Hematopoietic multipotent progenitor cell (in vitro differentiated cells): ENCODE measurements around the gene SLC22A23. TPM values are rescaled to one million over a fixed set of nuclear protein-coding genes. Genes with fewer than 3 reads are reported as not detected.

ENCODE experiments used
- DNase-seq, 3 donors: peaks; one replicate each; pipeline ENCODE4 v3.0.0-alpha.2; 2011 to 2015; ENCODE audit warnings: low read depth in 2 of 3, low spot score in 2 of 3
- total RNA-seq: library from RNA; depleted of rRNA; stranded (reverse); fragments of >200 nt; gene quantifications from one replicate; pipeline ENCODE4 v1.2.3, GENCODE V29; 2012

Gene SLC22A23
- total RNA-seq, 1 donor = 0.81 TPM

DNA sequence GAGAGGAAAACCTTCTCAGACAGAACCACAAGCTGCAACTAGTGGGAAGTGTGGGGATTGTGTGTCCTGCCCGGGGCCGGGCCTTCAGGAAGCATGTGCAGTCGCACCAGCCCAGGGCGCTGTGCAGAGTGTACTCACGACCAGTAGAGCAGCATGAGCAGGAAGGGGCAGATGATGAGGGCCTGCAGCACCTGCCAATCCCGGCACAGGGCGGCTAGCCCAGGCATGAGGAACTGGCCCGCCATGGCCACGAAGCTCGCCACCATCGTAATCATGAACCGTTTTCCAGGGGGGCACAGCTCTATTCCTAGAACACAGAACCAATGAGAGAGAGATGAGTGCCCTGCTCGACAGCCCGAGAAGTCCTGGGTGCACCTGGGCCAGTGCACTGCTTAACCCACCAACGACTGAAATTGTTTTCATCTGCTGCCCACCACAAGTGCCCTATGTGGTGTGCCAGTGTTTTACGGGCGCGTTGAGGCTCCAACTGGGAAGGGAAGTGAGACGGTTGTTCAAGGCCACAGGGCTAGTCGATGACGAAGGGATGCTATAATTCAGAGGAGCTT, 133.1 kb downstream of the SLC22A23 start:
- no peak for DNase-seq

DNA sequence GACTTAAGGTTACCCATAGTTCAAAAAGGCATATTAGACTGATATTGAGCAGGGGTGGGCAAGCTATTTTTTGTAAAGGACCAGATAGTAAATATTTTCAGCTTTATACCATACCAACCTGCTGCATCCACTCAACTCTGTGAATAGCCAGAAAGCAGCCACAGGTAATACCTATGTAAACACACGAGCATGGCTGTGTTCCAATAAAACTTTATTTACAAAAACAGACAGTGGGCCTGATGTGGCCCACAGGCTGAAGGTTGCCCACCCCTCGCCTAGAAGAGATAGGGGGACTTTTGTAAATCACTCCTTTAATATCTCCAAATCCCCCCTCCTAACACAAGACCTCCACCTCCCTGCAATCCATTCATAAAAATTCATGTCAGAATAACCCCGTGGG, 133.7 kb downstream of the SLC22A23 start:
- DNase-seq = no peak

DNA sequence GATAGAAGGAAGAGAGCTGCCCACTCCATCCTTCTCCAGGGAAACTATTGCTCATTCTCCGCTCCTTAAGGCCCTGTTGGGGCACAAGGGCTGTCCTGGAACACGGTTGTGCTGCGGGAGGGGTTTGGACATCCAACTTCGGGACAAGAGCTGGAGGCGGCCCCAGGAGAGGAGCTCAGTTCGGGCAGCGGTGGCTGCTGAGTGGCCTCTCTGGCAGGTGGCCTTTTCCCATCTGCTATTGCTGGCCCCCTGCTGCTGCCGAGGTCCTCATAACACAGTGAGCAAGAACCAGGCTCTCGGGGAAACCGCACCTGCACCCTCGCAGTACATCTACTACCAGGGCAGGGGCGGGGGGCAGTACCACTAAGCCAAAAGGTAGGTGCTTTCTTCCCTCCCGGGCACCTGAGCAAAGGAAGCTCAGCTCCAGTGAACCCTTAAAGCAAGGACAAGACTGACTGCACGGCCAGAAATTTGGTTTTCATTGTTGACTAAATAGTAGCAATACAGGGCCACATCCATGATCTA, 134.4 kb downstream of the SLC22A23 start:
- no peak for DNase-seq

DNA sequence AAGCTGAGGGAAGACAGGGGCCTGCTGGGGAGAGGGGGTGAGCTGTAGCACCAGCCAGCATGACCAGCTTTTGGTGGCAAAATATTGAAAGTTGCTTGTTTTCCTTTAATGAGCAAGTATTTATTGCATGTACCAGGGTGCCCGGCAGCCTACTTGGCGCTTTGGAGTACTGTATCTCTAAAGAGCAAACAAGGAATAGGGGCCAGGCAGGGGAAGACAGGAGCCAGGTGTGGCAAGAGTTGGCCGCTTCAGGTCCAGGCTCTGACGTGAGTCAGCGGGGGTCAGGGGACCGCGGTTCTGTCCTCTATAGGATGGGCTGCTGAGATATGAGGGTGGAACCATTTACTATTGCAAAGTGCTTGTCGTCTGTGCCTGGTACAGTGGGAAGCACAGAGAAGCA, 135.0 kb downstream of the SLC22A23 start:
- DNase-seq = no peak

DNA sequence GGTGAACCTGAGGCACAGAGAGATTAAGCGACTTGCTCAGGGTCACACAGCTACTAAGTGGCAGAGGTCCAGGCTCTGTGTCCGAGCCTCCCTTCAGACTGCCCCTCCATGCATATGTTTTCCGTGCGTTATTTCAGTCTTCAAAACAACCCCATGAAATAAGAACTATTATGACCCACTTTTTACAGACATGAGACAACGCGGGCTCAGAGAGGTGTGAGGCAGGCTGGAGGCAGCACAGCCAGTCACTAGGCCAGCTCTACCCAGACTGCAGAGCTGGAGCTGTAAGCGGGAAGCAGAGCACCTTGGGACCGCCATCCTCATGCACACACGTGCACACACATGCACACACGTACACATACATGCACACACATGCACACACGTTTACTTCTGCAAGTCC, 135.8 kb downstream of the SLC22A23 start:
- no peak for DNase-seq

DNA sequence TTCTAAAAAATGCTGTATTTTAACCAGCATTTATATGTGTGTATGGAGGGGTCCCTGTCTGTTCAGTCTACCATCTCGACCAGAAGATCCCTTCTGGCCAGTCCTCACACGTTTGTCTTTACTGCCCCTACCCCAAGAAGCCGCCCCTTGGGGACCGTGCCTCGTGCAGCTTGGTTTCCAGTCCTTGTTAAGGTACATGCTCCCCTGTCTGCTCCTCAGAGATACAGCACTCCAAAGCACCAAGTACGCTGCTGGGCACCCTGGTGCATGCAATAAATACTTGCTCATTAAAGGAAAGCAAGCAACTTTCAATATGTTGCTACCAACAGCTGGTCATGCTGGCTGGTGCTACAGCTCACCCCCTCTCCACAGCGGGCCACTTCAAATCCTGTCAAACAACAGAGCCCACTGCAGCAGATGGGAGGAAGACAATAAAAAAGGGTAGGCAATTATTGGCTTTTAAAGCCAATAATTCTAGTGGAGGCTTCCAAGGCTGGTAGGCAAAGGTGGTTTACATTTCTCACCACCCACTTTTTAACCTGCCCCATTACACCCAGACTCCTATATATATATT, 136.5 kb downstream of the SLC22A23 start:
- DNase-seq = no peak

DNA sequence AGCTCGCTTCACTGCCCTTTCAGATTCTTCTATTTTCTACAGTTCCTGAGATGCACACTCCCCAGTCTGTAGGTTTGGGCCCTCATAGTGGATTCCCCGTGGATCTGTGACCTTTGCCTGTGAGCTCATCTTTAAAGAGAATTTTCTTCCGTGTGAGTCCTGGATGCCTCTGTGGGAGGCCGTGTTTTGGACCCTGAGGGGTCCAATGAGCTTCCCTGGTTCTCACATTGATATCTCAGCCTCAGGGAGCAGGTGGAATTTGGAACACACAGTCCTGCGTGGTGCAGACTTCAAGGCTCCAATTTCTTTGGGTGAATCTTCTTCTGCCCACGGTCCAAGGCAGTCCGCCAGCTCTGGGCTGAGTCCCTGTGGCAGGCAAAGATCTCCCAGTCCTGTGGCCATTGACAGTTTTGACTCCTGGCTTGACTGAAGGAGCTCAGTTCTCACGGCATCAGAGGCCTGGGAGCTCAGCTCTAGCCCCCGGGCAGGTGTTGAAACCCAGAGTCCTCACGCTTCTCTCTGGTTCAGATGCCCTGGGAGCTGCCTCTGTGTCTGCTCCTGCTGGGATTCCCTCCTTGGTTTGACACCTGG, 137.1 kb downstream of the SLC22A23 start:
- DNase-seq = no peak

DNA sequence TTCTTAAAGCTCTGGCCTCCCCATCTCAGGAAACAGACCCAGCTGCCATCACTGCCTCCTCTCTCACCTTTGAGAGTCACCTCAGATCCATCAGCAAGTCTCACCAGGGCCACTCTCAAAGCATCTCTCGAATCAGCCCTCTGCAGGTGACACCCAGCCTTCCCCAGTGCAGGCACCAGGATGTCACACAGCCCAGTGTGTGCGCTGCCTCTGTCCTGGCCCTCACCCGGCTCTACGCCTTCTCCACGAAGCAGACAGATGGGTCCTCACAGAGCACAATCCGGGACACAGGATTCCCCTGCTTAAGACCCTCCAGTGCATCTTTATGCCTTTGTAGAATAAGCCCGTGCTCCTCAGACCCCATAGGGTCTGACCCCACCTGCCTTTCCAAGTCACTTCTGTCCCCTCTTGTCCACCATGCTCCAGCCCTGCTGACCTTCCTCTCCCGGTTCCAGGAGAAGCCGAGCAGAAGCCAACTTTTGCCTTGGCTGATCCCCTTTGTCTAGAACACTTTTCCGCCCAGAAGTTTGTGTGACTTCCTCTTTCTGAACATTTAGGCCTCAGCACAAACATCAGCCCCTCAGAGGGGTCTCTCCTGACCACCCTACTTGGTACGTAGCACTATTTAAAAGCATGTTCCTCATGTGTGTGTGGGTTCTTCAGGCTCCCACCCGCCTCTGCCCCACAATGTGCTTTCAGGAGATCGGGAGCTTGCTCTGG, 137.9 kb downstream of the SLC22A23 start:
- DNase-seq = no peak

DNA sequence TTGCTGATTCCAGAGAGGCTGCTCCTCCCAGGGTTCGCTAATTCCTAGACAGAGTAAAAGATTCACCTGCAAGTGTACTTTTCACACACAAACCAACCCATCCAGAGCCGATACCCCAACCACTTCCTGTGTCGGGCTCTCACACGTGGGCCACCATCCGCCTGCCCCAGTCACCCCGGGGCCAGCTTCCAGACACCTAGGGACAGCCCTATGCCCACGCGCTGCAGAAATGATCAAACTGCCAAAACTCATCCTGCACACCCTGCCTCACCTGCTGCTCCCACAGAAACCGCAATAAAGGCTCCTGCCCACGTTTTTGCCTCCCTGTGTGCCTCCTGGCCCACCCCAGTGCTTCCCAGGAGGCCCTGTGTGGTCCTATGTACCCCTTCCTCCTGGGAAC, 138.6 kb downstream of the SLC22A23 start:
- no peak for DNase-seq

DNA sequence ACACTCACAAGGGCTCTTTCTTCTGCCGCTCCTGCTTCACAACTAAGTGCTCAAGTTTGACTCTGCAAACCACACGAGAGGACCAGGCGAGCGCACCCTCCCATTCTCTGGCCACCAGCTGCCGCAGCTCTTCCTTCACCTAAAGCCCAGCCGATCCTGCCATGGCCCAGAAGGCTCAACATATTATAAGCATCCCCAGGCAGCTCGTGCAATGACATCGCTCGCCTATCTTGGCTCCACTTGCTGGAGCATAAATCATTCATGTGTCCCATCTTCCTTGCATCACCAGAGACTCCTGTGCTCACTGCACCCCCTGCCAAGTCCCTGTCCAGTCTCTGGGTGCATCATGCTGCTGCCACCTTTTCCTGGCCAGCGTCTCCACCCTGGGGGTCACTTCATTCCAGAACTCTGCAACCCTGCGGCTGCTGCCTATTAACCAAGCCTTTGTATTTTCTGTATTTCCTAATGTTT, 139.1 kb downstream of the SLC22A23 start:
- DNase-seq = no peak

DNA sequence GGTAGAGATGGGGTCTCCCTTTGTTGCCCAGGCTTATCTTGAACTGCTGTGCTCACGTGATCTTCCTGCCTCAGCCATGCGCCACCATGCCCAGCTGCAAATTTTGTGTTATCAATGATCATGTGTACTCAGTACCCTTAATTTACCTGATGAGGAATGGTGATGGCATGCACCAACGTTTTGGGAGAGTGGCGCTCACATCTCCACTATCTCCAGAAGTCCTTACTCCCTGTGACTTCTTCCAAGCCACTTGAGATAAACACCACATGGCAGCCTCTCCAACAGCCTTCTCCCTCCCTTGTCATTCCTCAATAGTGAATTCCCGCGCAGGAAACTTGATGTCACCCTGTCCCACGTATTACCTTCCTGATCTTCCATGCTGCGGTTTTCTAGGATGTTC, 140.0 kb downstream of the SLC22A23 start:
- DNase-seq = no peak

DNA sequence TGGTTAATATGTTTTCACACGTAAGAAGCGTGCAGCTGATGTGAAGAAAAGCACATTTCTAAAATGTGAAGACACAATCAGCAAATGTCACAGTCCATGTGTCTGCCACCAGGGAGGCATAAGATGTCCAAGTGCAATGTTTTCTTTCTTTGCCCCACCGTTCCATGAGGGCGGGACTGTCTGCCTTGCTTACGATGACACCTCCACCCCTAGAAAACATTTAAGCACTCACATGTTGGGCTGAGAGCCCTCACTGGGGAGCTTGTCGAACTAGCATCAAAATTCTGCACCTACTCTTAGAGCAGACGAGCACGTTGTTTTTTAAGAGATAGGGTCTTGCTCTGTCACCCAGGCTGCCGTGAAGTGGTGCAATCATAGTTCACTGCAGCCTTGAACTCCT, 140.5 kb downstream of the SLC22A23 start:
- no peak for DNase-seq

DNA sequence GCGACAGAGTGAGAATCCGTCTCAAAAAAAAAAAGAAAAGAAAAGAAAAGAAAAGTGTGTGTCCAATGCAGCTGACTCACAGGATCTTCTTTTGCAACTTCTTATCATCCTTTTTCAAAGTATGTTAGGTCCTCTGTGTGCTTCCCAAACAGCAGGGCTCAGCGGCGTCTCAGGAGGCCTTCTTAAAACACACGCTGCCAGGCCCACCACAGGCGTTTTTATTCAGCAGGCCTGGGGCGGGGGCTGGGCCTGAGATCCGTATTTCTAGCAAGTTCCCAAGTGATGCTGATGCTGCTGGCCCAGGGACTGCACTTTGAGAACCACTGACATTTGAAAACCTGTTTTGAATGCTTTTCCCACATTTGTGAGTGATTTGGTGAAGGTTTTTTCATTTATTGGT, 141.0 kb downstream of the SLC22A23 start:
- no peak for DNase-seq

DNA sequence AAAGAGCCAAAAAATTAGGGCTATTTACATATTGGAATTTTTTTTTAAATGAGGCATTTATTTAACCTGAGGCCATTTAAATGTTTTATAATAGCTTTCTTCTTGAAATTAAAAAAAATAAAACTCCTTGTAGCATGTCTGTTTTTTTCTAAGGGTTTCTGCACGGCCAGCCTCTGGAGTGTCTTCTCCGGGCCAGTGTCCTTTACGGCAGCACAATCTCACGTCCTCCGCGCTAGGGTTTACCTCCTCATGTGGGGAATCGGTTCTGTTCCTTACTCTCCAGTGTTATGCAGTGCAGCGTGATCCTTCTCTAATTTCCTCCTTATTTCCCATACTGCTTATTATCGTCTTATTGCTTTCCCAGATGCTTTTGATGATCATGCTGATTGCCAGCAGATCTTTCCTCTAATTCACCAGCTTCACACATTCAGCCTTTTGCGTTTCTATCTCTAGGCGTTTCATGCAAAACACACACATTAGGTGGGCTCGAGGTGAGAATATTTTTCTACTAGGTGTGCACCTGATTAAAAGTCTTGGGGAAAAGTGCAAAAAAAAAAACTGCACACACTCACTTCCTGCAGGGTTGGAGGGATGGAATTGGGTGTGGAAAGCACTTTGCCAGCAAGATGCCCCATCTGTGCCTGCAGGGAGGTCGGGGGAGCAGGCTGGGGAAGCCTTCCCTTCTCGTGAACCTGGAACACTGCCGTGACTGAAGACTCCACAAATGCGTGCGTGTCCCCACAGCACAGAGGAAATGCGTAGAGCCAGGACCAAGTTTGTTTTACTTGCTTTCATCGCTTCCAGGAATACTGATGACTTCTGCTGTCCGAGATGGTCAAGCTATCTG, 142.0 kb downstream of the SLC22A23 start:
- DNase-seq = no peak

DNA sequence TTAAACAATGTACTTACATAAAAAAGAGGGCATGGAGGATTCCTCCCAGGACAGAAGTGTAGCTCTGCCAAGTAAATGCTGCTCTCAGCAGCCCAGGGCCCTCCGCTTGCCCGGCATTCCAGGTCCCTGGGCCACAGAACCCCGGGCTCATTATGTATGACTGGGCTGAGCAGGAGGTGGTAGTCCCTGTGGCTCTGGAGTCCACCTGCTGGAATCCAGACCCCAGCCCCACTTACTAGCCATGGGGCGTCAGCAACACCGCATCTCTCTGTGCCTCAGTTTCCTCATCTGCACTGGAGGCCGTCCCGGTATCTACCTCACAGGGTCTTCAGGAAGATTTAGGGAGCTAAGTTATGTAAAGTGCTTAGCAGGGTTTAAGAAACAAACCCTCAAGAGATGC, 142.7 kb downstream of the SLC22A23 start:
- DNase-seq = no peak

DNA sequence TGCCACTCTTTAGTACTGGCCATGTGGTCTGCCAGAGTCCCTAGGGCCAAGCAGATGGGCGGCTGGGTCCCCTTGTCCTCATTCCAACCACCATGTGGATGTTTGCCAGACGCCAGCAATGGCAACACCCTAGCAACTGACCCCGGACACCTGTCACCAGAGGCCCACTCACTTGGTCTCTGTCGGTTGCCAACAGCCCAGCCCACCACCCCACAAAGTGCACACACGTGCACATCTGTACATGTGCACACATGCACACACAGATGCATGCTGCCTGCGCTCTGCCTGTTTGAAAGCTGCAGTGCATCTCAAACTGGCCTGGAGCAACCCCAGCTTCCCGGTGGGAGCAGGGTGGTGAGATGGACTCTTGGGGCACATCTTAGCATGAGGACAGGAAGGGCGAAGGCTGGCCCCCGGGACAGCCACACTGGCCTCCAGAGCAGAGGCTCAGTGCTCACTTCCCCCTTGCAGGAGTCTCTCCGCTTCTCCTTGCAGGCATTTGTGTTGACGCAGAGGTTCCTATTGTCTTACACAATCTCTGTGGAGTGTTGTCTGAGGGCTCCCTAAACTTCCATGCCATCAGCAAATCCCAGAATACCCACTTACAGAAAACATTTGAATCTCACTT, 144.1 kb downstream of the SLC22A23 start:
- no peak for DNase-seq

DNA sequence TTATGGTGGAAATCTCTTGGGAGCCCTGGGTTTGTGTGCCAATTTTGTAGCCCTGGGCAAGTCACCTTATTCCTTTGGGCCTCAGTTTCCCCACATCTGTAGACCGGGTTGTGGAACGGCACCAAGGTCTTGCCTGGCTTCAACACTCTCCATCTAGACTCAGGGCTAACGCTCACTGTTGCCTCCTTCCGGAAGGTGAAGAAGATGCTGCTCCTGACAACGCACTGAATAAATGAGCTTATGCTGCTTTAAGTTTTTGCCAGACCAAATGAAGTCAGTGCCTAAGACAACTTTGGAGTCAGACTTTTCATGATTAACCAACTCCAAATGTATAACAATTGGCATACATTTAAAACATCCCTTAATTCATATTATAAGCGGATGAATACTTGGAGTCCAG, 145.0 kb downstream of the SLC22A23 start:
- no peak for DNase-seq

DNA sequence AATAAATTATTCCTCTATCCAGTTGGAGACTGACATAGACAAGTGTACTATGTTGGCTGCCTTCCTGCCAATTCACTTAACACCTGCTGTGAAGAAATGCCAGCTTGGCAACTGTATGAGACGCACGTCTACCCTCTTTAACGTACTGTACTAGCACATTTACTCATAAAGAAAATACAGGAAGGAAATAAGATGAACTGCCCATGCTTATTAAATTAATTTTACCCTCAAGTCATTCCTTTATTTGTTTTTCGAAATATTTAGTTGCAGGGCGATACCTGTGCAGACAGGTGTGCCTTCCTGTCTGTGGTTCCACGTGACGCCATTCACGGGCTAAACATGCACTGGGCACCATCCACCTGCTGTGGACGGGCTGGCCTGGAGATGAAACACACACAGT, 146.1 kb downstream of the SLC22A23 start:
- no peak for DNase-seq

DNA sequence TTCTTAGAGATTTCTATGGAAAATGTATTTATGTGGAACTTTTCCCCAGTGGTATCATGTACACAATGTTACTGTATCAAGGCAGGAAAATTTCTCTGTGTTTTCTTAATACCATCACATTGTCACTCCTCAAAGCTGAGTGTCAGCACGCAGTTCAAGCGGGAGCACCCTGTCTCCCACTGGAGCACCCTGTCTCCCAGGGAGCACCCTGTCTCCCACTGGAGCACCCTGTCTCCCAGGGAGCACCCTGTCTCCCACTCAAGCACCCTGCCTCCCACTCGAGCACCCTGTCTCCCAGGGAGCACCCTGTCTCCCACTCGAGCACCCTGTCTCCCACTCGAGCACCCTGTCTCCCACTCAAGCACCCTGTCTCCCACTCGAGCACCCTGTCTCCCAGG, 146.8 kb downstream of the SLC22A23 start:
- DNase-seq = no peak

DNA sequence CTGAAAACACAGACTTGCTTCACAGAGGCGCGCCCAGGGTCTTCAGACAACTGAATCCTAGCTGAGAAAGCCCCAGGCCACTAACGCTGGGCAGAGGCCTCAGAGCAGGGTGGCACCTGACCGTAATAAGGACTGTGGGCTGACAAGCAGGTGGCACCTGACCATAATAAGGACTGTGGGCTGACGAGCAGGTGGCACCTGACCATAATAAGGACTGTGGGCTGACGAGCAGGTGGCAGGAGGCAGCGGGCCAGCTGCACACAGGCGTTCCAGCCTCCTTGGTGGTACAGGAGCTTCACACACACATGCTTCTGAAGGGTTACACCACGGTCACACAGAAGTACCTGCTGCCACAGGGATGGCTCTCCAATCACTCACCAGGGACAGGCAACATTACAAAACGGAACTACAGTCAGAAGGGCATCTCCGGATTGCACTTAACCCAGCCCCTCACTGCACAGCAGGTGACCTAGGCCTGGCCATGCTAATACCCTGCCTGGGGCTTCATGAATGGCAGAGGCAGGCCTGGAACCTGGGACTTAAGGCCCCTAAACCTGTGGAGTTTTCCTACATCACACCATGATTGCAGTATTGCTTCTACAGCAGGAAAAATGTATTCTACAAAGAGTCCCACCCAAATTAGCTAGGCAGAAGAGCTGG, 147.3 kb downstream of the SLC22A23 start:
- no peak for DNase-seq
